IMR-90 (cell line): Measurements from ENCODE around the gene PCCA.

Experiments
- NFE2L2 ChIP-seq: fragments of 150-350 bp; IDR thresholded peaks from 2 replicates; pipeline ENCODE4 v1.6.1; 2016; ENCODE audit warnings: low read depth, mild to moderate bottlenecking, low read length
- TF ChIP-seq, protein P1 (sequence below): conservative IDR thresholded peaks from 2 replicates; pipeline ENCODE4 v1.5.1; 2012; ENCODE audit warnings: mild to moderate bottlenecking, low read depth, low read length, improper control_type of control experiment

DNA sequence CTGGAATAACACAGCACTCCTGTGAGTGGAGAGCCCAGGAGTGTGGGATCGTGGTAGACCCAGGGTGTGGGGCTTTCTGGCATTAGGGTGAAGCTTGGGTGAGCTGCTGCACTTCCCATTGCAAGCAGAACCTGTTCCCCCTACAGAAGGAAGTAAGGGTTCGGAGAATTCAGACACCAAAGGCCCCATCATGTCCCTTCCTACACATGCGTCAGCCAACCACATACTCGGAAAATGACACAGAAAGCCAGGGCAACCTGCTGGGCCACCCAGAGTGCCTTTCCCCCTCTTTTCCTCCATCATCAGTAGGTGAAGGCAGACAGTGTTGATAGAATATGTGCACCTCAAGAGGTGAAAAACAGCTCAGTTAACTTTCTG lies 456.8 kb downstream of the PCCA start:
- TF ChIP-seq, protein P1, sequence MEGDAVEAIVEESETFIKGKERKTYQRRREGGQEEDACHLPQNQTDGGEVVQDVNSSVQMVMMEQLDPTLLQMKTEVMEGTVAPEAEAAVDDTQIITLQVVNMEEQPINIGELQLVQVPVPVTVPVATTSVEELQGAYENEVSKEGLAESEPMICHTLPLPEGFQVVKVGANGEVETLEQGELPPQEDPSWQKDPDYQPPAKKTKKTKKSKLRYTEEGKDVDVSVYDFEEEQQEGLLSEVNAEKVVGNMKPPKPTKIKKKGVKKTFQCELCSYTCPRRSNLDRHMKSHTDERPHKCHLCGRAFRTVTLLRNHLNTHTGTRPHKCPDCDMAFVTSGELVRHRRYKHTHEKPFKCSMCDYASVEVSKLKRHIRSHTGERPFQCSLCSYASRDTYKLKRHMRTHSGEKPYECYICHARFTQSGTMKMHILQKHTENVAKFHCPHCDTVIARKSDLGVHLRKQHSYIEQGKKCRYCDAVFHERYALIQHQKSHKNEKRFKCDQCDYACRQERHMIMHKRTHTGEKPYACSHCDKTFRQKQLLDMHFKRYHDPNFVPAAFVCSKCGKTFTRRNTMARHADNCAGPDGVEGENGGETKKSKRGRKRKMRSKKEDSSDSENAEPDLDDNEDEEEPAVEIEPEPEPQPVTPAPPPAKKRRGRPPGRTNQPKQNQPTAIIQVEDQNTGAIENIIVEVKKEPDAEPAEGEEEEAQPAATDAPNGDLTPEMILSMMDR: no peak
- TF ChIP-seq NFE2L2: no peak
